Aorta (tissue), 5 donors: ENCODE measurements around the gene REPIN1. TPM values are rescaled to one million over a fixed set of nuclear protein-coding genes. Genes with fewer than 3 reads are reported as not detected.

ENCODE experiments used
- ATAC-seq: fragments of 200-7000 bp; cut with Tn5 transposase; one replicate; pipeline ENCODE4 v1.9.1; 2022; ENCODE audit warnings: moderate library complexity; ENCODE audit not compliant: low FRiP score
- DNase-seq, 2 donors: peaks; one replicate each; pipeline ENCODE4 v3.0.0-alpha.2; 2020
- H3K27ac ChIP-seq, 2 donors: one replicate each; pipeline ENCODE4 v1.5.1; 2013; ENCODE audit warnings: low read length in 2 of 2, mild to moderate bottlenecking in 2 of 2, moderate library complexity in 2 of 2, control low read depth in 1 of 2, inconsistent platforms in 1 of 2, low read depth in 1 of 2
- H3K27me3 ChIP-seq, 2 donors: one replicate each; pipeline ENCODE4 v1.6.1; 2013; ENCODE audit warnings: control low read depth in 1 of 2, low read length in 1 of 2, mild to moderate bottlenecking in 1 of 2, moderate library complexity in 1 of 2; ENCODE audit not compliant: insufficient read depth in 2 of 2, control insufficient read depth in 1 of 2
- H3K36me3 ChIP-seq, 2 donors: one replicate each; pipeline ENCODE4 v1.6.1; 2013; ENCODE audit warnings: control low read depth in 1 of 2, low read length in 1 of 2, mild to moderate bottlenecking in 1 of 2; ENCODE audit not compliant: insufficient read depth in 2 of 2, control insufficient read depth in 1 of 2
- H3K4me1 ChIP-seq, 2 donors: one replicate each; pipeline ENCODE4 v1.6.1; 2013; ENCODE audit warnings: low read length in 2 of 2, control low read depth in 1 of 2, mild to moderate bottlenecking in 1 of 2, moderate library complexity in 1 of 2; ENCODE audit not compliant: insufficient read depth in 2 of 2, control insufficient read depth in 1 of 2
- H3K4me3 ChIP-seq, 2 donors: one replicate each; pipeline ENCODE4 v1.5.1; 2013; ENCODE audit warnings: low read length in 2 of 2, control low read depth in 1 of 2, mild to moderate bottlenecking in 1 of 2
- H3K9me3 ChIP-seq: one replicate; pipeline ENCODE4 v1.6.1; 2013; ENCODE audit warnings: mild to moderate bottlenecking, low read length; ENCODE audit not compliant: control insufficient read depth
- WGBS, 2 donors: extraction: QIAGEN DNeasy Blood & Tissue Kit; methylation state at CpG; one replicate each; pipeline ENCODE4 v1.1.7; 2013; 5-methylcytosine and 5-hydroxymethylcytosine counted together
- intact Hi-C, 2 donors: fragments of 100-400 bp; cut with DNase I; formaldehyde crosslinking; loops; one replicate each; pipeline versions ENCODE4 v1.14.2 to v1.15.0; 2022
- polyA plus RNA-seq, 2 donors: library from polyadenylated mRNA; stranded (reverse); fragments of 200-250 nt; gene quantifications; one replicate each; pipeline ENCODE4 v1.2.3, GENCODE V29; 2013
- total RNA-seq, 2 donors: library from RNA; stranded (reverse); fragmentation: NEBNext Ultra II Directional; extraction: Animal tissue kit (Norgen Biotek cat#: 25700); gene quantifications; one replicate each; pipeline ENCODE4 v1.2.1, GENCODE V29; 2021
- donor health status: healthy with polysubstance abuse.
- donor health status: Bipolar disorder and iron deficiency.
- donor health status: DM: no; HTN: no; CAD: no.
- donor health status: DM: no; HTN: no; CAD: no.
- donor health status: DM: yes; HTN: yes; CAD: no.

The REPIN1 gene
- total and polyA plus RNA-seq, 4 donors: 19.7 to 56.7 (median 48.4) TPM

DNA sequence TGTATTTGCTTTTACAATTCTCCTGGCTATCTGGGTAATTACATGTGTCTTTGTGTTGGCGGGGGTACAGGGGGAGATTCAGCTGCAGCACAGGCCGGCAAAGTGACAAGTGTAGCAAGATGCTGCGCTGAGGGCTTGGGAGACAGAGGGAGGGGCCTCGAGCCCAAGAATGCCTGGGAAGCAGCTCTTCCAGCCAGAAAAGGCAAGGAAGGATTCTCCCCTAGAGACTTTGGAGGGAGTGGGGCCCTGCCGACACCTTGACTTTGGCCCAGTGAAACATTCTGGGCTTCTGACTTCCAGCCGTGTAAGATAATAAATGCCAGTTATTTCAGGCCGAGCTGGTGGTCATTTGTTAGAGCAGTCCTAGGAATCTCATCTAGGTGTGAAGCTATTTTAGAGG, 7.2 kb upstream of the REPIN1 start:
- Histone ChIP-seq H3K4me1 (no peaks in the 10 kb centered on the region), H3K4me3 (no peak overlapping the region), H3K27me3 (no peaks in the 10 kb centered on the region), H3K9me3 (no peaks in the 10 kb centered on the region), H3K27ac (no peak overlapping the region), H3K36me3 (no peaks in the 10 kb centered on the region)
- ATAC-seq (no peak), DNase-seq (peak in 1 of 2 donors; percentile 21)
- intact Hi-C loops: no loop called here
- 65 to 68% methylated on average over 7 of the region's 7 CpGs for WGBS, 2 donors

DNA sequence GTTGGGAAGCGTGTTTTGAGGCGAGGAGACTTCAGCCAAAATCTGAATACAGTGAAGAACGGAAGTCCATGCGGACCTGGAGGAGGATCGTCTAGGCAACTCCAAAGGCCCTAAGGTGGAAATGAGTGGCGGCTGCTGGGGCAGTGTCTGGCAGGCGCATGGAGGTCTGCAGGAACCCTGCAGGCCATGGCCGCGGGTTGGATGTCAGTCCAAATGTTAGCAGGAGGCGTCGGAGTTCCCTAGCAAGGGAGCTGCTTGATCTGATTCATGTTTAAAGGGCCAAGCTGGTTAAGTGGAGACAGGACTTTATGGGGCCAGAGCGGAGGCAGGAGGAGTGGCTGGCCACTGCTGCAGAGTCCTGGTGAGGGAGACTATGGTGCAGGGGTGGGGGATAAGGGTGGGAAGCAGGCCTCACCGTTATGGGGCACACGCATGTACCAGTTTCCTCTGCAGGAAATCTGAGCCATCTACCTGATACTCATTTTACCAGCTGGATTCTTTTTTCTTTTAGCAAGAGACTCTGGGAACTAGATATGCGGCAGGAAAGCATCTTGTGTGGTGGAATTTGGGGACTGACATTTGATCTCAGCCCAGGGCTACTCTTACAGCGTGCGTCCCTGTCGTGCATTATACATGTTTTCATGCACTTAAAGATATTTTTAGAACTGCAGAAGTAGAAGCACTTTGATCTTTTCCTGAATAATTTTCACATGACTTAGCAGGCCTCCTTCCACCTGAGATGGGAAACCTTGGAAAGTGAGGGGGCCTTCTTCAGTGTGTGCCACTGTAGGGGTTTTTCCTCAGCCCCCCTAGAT, 6.6 kb upstream of the REPIN1 start:
- Histone ChIP-seq H3K4me3 (no peak overlapping the region), H3K9me3 (no peaks in the 10 kb centered on the region), H3K27me3 (no peaks in the 10 kb centered on the region), H3K27ac (no peak overlapping the region), H3K36me3 (no peaks in the 10 kb centered on the region), H3K4me1 (no peaks in the 10 kb centered on the region)
- ATAC-seq: no peak
- intact Hi-C loops: no loop called here
- peak in 1 of 2 donors; percentile 45 for DNase-seq
- WGBS, 2 donors: 81 to 82% methylated on average over 18 of the region's 18 CpGs

DNA sequence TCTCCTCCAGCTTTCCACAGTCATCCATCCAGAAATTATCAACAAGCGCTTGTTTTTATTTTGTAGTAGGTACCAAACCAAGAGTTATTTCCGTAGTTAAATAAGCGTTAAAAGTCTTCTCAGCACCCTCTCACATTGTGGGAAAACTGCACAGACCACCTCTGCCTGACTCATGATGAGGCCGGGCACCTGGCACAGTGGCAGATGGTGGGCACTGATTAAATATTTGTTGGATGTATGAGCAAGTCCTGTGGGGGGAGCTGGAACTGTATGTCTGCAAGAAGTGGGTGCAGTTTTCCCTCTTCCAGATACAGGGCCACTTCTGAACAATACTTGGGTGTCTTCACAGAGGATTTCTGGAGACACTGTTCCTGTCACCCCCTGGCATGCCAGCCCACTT, 5.3 kb upstream of the REPIN1 start:
- ATAC-seq (no peak), DNase-seq (no peak)
- Histone ChIP-seq H3K9me3 (no peaks in the 10 kb centered on the region), H3K27ac (no peak overlapping the region), H3K27me3 (no peaks in the 10 kb centered on the region), H3K4me3 (no peak overlapping the region), H3K36me3 (no peaks in the 10 kb centered on the region), H3K4me1 (no peaks in the 10 kb centered on the region)
- WGBS, 2 donors: 89 to 92% methylated on average over 4 of the region's 4 CpGs
- intact Hi-C loops: no loop called here

DNA sequence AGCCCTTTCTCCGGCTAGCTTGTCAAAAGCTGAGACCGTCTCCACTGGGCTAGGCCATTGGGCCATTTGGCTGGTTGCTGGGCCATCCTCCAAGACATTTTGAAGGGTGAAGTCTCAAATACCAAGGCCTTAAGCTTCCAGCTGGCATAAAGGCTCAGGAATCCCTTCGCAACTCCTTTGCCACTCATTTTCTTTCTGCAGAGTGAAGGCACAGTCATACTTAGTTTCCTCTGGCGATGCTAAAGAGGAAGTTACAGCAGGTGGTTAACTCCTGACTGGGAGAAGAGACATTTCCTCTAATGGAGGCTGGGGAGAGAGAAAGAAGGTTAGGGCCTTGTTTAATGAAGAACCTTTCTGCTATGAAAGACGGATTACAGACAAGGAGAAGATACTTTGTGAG, 4.8 kb upstream of the REPIN1 start:
- no peak overlapping the region for H3K4me3 ChIP-seq
- intact Hi-C loops: no loop called here
- H3K36me3 ChIP-seq: no peaks in the 10 kb centered on the region
- no peak for ATAC-seq
- no peaks in the 10 kb centered on the region for H3K4me1 ChIP-seq
- H3K27ac ChIP-seq: no peak overlapping the region
- no peak for DNase-seq
- 87 to 89% methylated on average over 5 of the region's 5 CpGs for WGBS, 2 donors
- H3K9me3 ChIP-seq: no peaks in the 10 kb centered on the region
- H3K27me3 ChIP-seq: no peaks in the 10 kb centered on the region

DNA sequence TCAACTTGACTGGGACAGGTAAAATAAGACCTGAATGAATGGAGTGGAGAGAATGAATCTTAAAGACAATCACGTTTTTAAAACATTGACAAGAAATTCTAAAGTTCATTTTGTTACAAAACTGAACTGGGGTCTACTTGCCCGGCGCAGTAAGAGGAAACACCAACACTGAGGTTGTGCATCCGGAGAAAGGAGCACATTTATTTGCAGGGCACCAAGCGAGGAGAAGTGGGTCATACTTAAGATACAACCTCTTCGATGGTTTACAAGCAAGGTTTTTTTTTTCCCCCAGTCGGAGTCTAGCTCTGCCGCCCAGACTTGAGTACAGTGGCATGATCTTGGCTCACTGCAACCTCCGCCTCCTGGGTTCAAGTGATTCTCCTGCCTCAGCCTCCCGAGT, 3.4 kb upstream of the REPIN1 start:
- no peaks in the 10 kb centered on the region for H3K36me3 ChIP-seq
- ATAC-seq: no peak
- no peak overlapping the region for H3K27ac ChIP-seq
- H3K4me3 ChIP-seq: no peak overlapping the region
- H3K27me3 ChIP-seq: no peaks in the 10 kb centered on the region
- DNase-seq: no peak
- 92 to 93% methylated on average over 10 of the region's 10 CpGs for WGBS, 2 donors
- intact Hi-C loops: no loop called here
- H3K9me3 ChIP-seq: no peaks in the 10 kb centered on the region
- no peaks in the 10 kb centered on the region for H3K4me1 ChIP-seq

DNA sequence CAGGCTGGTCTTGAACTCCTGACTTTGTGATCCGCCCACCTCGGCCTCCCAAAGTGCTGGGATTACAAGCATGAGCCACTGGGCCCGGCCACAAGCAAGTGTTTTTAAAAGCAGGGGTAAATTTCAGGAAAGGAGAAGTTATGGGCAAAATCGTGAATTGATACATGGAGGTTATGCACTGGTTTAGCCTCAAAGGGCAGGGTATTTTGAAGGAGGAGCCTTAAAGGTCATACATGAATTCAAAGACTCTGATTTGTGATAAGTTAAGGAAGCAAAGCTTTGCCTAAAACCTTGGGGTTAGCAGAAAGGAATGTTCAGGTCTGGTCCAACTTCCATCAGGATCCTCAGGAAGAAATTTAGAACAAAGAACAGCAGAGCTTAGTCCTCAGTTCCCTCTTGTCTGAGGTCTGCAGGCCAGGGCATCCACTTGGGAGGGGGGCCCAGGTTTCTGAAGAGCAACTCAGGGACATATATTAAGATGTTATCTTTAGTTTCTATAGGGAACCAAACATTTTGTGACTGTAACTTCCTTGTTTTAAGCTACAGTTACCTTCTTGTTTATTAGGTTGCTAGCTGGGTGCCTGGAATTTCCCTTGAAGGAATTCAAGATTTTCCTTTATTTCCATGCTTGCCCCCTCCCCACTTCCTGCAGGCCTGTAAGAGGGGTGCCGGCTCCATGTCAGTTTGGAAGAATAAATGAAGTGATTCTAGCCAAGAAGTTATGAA, 2.8 kb upstream of the REPIN1 start:
- ATAC-seq (no peak), DNase-seq (no peak)
- no peaks in the 10 kb centered on the region for H3K27me3 ChIP-seq
- no peak overlapping the region for H3K4me3 ChIP-seq
- intact Hi-C loops: no loop called here
- H3K36me3 ChIP-seq: no peaks in the 10 kb centered on the region
- no peaks in the 10 kb centered on the region for H3K4me1 ChIP-seq
- no peaks in the 10 kb centered on the region for H3K9me3 ChIP-seq
- 86 to 90% methylated on average over 5 of the region's 5 CpGs for WGBS, 2 donors
- no peak overlapping the region for H3K27ac ChIP-seq

DNA sequence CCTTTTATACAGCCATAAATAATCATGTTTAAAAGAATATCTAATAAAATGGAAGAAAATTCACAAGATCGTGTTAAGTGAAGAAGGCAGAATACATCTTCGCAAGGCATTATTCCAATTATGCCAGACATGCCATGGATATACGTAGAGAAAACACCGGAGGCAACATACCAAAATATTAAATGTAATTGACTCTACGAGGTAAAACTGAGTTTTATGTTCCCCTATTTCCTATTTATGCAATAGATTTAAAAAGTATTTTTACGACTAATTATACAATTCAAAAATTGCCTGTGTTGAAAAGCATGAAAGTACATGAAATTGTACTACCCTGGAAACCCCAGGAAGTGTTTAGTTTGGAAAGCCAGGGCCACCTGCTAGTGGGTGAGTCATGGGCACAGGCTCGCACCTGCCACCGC, 936 bp upstream of the REPIN1 start:
- Histone ChIP-seq H3K36me3 (no peaks in the 10 kb centered on the region), H3K9me3 (no peaks in the 10 kb centered on the region), H3K4me1 (no peaks in the 10 kb centered on the region), H3K27me3 (no peaks in the 10 kb centered on the region), H3K4me3 (peak overlapping the region in 1 of 2 donors; percentile 24), H3K27ac (peak overlapping the region in 1 of 2 donors; percentile 62)
- DNase-seq (no peak), ATAC-seq (no peak)
- 57 to 59% methylated on average over 8 of the region's 8 CpGs for WGBS, 2 donors
- intact Hi-C loops: loop anchor here (1.0 to 2.0 kb wide), 3 partner anchors 12 to 38 kb away; partner anchors contain the start of gene ZNF775 (in 1 of the 2)

DNA sequence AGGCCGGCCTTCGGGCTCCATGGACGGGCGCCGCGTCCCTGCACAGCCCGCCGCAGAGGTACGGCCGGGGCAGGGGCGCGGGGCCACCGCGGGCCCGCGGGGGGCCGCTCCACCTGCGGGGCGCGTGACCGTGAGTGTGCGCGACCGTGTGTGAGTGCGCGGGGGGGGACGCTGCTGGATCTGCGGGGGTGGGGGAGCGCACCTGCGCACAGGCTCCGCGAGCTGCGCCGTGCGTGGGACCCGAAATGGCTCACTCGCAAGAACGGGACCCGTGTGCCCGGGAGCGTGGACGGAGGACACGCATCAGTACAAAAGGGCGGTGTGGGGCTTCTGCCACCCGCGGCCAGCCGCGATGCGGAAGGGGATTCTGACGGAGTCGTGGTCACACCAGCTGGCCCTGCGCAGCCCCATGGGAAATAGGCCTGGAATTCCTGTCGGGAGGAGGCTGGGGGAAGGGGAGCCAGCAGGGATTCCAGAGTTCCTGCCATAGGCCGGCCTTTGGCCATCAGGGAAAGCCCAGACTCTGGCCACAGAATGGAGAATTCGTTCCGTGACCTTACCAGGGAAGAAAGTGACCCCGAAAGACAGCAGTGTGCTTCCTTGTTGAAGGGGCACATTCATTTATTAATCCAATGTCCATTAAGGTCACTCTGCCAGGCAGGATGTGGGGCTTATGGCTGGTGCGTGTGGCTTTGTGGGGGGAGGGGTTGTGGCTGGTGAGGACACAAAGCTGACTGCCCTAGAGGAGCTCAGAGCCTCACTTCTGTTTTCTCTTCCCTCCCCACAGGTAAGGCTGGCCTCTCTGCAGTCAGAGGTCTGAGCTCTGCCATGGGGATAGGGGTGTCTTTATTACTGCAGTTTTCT, 494 bp downstream of the REPIN1 start:
- Histone ChIP-seq H3K27ac (peak overlapping the region; percentile 57 to 88), H3K36me3 (no peaks in the 10 kb centered on the region), H3K27me3 (no peaks in the 10 kb centered on the region), H3K4me3 (peak overlapping the region; percentile 64 to 74), H3K9me3 (no peaks in the 10 kb centered on the region), H3K4me1 (no peaks in the 10 kb centered on the region)
- intact Hi-C loops: loop anchor here (1.0 to 2.0 kb wide), 3 partner anchors 10 to 36 kb away; partner anchors contain the start of gene ZNF775 (in 1 of the 2)
- WGBS, 2 donors: 1% methylated on average over 45 to 58 of the region's 58 CpGs
- DNase-seq: peak; percentile 84 to 91
- ATAC-seq: peak; percentile 73
